GM18499 (cell line): ENCODE measurements around the gene MCL1.
"Not testable (repeated sequence)": the region's sequence is repeated elsewhere in the genome, so short reads cannot be mapped to it uniquely, and the experiment has no call there.

ENCODE experiments used
- ATAC-seq: cut with Tn5 transposase; IDR thresholded peaks from one replicate; pipeline ENCODE4 v1.9.1; 2021; ENCODE audit warnings: moderate number of reproducible peaks; ENCODE audit not compliant: insufficient read depth, unreplicated experiment

MCL1 gene

DNA sequence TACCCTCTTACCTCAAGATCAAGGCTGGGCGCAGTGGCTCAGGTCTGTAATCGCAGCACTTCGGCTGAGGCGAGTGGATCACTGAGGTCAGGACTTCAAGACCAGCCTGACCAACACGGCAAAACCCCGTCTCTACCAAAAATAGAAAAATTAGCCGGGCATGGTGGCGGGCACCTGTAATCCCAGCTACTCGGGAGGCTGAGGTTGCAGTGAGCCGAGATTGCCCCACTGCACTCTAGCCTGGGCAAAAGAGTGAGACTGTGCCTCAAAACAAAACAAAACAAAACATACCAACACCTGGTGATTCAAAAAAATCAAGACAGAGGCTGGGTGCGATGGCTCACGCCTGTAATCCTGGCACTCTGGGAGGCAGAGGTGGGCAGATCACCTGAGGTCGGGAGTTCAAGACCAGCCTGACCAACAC, 5.8 kb downstream of the MCL1 start:
- not testable (repeated sequence) for ATAC-seq

DNA sequence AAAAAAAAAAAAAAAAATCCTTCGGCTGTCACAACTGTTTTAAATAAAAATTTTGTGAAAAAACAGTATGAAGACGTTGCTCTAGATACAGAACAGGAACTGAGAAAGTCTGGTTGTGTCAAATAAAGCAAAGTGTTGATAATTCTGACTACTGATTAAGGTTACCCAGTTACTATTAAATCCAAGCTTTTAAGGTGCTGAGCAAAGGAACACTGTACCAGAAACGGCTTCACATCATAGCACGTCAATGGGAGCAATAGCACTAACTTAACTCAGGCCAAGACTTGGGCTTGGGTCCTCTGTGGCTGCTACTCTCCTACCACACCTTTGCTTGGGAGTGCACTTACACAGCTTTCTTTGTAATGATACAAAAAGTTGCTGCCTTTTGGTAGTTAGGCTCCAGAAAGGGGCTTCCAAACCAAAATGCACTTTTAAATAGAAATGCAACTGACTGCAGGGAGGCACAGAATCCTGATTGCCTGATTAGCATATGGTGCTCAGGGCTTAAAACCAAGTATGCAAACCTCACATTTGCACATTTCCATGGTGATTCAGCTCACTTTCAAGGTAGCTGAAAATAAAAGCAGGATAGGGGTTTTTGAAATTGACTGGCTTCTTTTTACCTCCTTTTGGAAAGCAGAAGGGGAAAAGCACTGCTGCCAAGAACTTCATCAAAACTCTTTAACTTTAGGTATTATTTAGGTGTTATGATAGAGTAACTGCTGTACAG, 6.3 kb downstream of the MCL1 start:
- ATAC-seq: no peak

DNA sequence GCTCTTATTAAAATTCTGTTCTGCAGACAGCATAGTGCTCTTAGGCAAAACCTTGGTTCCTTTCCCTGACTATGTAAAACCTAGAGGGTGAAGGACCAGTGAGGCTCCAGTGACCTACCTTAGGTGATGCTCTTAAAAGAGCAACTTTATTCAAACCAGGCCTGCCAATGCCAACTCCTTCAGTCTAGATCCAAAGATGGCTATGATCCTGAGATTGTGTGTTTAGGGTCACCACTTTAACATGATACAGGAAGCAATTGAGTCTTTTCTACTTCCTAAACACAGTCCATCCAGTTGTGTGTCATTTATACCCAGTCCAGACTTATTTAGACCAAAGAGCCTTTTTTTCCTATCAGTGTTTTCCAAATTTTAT, 10.8 kb downstream of the MCL1 start:
- no peak for ATAC-seq

GRCh38 chr1:150567717-150568593, 11.5 kb downstream of the MCL1 start:
- no peak for ATAC-seq

- no peak for ATAC-seq
Observed at GRCh38 chr1:150567341-150567716, 12.1 kb downstream of the MCL1 start.

DNA sequence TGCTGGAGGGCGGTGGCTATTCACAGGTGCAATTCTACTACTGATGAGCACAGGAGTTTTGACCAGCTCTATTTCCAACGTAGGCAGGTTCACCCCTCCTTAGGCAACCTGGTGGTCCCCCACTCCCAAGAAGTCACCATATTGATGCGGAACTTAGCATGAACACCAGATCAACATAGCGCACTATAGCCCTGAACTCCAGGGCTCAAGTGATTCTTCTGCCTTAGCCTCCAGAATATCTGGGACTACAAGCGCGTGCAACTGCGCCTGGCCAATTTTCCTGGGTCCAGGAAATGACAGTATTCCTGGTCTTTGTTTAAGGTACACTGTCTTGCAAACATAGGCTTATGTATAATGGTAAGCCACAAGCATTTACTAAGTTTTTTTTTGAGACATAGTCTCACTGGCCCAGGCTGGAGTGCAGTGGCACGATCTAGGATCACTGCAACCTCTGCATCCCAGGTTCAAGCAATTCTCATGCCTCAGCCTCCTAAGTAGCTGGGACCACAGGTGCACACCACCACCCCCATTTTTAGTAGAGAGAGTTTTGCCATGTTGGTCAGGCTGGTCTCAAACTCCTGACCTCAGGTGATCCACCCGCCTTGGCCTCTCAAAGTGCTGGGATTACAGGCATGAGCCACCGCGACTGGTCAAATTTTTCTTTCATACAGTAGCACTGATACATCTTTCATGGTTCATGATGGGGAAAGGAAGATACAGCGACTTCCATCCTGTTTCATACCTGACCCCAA, 12.6 kb downstream of the MCL1 start:
- ATAC-seq: no peak

- not testable (repeated sequence) for ATAC-seq
Observed at GRCh38 chr1:150565240-150565991, 14.0 kb downstream of the MCL1 start.

GRCh38 chr1:150564051-150564991, 15.1 kb downstream of the MCL1 start:
- ATAC-seq: no peak

GRCh38 chr1:150563340-150564038, 15.9 kb downstream of the MCL1 start:
- ATAC-seq: no peak

DNA sequence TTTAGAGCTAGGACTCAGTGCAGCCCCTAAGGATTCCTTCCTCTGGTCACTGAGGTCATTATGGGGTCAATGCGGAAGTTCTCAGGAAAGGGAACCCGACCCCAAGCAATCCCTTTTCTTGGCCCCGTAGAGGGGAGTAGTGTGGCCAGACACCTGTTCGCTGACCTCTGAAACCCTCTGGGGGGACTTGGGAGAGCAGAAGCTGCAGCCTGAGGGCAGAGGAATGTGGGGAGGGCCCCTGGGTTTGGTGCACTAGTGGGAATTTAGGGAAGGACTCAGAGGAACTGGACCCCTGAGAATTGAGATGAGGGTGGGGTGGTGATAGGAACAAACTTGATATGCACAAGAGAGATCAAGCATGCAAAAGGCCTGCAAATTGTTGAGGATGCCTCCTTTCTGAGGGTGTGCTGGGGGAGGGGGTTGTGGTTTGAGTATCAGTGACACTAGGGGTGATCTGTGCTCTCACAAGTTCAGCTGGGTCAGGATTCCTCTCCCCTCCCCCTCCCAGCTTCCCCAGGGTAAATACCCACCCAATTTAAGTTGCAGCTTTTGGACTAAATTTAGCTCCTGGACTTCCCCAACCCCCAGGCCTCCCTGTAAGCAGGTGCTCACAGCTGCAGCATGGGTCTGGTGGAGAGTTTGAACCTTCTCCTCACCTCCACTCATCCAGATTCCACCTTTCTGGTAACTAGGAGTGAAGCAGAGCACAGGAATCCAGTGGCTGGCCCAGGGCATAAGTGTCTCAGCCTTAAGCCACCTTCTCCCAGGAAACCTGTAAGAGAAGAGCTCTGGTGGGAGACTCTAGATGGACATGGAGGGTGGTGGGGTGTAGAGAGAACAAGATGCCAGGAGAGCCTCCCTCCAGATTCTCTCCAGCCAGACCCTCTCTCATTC, 16.7 kb downstream of the MCL1 start:
- peak; percentile 32 for ATAC-seq

DNA sequence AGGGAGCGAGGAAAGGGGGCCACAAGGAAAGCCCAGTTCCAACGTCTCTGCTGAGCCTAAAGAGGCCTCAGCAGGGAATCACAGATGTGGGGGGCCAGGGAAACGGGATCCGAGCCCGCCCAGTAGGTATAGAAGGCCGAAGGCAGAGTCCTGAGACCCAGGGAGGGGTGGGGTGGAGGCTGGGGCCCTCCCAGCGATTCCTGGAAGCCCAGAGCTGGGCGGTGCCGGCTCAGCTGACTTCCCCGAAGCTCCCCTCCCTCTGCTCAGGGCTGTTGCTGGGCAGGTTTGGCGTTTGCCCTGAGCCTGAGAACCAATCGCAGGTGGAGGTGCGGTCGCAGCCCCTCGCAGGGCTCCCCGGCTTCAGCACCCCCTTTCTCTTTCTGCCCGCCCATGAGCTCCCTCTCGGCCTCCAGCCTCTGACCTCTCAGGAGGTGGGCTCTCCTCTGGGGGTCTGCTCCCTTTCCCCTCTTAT, 17.4 kb downstream of the MCL1 start:
- peak; percentile 29 for ATAC-seq

DNA sequence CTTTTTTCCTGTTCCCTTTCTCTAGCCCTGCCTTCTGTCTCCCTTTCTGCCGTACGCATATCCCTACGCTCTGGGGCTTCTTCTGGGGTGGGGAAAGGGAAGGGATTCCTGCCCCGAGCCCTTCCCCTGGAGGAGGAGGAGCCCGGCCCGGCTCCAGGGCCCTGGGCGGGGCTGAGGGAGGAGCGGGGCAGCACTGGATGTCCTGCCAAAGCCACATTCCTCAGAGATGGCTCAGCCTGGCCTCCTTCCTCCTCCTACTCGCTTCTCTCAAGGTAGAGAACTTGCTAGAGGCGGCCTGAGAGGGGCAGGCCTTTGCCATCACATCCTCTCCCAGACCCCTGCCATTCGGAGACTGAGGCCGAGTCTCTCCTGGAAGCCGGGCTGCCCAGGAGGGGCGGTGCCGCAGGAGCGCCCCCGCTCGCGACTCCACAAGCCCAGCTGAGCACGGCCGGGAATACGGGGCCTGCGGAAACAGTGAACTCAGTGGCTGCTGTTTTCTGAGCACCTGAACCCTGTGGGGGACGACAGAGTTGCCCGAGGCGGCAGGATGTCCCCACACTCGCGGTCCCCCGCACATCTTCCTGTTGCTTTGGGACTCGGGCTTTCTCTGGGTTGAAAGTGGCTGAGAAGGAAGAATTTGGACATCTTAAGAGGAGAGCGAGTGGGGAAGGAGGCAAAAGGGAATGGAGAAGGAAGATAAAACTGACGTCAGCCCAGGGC, 18.0 kb downstream of the MCL1 start:
- ATAC-seq: no peak

DNA sequence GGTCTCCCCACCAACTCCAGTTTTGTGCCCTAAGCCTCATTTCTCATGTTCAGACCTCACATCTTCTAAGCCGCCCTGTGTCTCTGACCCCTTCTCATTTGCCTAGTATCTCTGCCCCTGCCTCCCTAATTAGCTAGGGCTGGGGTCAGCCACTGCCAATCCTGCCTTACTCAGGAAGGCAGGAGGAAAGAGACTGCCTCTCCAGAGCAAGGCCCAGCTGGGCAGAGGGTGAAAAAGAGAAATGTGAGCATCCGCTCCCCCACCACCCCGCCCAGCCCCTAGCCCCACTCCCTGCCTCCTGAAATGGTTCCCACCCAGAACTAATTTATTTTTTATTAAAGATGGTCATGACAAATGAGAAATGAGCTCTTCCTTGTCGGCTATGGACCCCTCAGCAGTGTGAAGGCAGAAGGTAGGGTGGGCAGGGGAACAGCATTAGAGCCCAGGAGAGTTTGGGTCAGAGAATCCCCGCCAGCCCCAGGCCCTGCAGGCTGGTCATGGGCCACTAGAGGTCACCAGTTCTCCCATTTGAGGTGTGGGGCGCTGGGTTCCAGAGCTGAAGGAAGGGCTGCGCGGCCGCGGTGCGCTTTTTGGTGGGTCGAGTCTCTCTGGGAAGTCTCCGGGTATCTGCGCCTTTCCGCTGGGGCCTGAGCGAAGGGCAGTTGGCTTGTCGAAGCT, 18.7 kb downstream of the MCL1 start:
- ATAC-seq: no peak

DNA sequence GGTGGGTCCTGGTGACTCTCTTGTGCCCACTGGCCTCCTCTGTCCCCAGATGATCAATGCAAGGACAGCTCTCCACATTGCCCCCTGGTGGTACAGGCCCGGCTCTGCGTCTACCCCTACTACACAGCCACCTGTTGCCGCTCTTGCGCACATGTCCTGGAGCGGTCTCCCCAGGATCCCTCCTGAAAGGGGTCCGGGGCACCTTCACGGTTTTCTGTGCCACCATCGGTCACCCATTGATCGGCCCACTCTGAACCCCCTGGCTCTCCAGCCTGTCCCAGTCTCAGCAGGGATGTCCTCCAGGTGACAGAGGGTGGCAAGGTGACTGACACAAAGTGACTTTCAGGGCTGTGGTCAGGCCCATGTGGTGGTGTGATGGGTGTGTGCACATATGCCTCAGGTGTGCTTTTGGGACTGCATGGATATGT, 19.4 kb downstream of the MCL1 start:
- no peak for ATAC-seq

DNA sequence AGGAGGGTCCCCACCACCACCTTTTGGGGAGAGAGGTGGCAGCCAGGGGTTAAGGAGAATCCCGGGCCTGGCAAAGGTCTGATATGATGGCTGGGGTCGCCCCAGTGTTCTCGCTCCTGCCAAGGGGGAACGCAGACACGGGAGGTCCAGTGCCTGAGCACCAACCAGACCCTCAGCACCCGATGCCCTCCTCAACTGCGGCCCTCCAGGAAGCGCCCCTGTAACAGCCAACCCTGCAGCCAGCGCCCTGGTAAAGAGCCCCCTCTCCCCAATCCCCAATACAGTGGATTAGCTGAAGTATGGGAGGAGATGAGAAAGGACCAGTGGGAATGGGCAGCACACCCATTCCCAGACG, 19.8 kb downstream of the MCL1 start:
- ATAC-seq: no peak
